ENCODE measurements around the gene TTC6.

The TTC6 gene

GRCh38 chr14:37598747-37599506 lies 3.5 kb downstream of the TTC6 start:
- TF ChIP-seq ZNF274 (IDR thresholded peaks at IDR 0.05; ENCODE audit: low read depth, low read length) = no peak
- H3K4me3 ChIP-seq (ENCODE audit: low read length) = no peak overlapping the region

GRCh38 chr14:37599507-37600368 lies 4.3 kb downstream of the TTC6 start:
- H3K4me3 ChIP-seq (ENCODE audit: low read length) = no peak overlapping the region

GRCh38 chr14:37600880-37601741 lies 5.7 kb downstream of the TTC6 start:
- TF ChIP-seq ZNF274 (IDR thresholded peaks at IDR 0.05; ENCODE audit: low read depth, low read length) = no peak
- no peak overlapping the region for H3K4me3 ChIP-seq (ENCODE audit: low read length)

More at GRCh38 chr14:37599507-37600368, 4.3 kb downstream of the TTC6 start:
- TF ChIP-seq ZNF274 (IDR thresholded peaks at IDR 0.05; ENCODE audit: low read depth, low read length) = no peak

GRCh38 chr14:37601865-37602264 lies 6.4 kb downstream of the TTC6 start:
- TF ChIP-seq ZNF274 (IDR thresholded peaks at IDR 0.05; ENCODE audit: low read depth, low read length) = no peak
- H3K4me3 ChIP-seq (ENCODE audit: low read length) = no peak overlapping the region

- H3K4me3 ChIP-seq (ENCODE audit: low read length) = no peak overlapping the region
- TF ChIP-seq ZNF274 (IDR thresholded peaks at IDR 0.05; ENCODE audit: low read depth, low read length) = no peak
Observed at GRCh38 chr14:37602605-37603453, 7.4 kb downstream of the TTC6 start.

- H3K4me3 ChIP-seq (ENCODE audit: low read length) = no peak overlapping the region
- no peak for TF ChIP-seq ZNF274 (IDR thresholded peaks at IDR 0.05; ENCODE audit: low read depth, low read length)
Observed at GRCh38 chr14:37603688-37604251, 8.3 kb downstream of the TTC6 start.

- no peak for TF ChIP-seq ZNF274 (IDR thresholded peaks at IDR 0.05; ENCODE audit: low read depth, low read length)
- no peak overlapping the region for H3K4me3 ChIP-seq (ENCODE audit: low read length)
Observed at GRCh38 chr14:37606678-37607077, 11.2 kb downstream of the TTC6 start.

- no peak for TF ChIP-seq ZNF274 (IDR thresholded peaks at IDR 0.05; ENCODE audit: low read depth, low read length)
- no peak overlapping the region for H3K4me3 ChIP-seq (ENCODE audit: low read length)
Observed at GRCh38 chr14:37608649-37609048, 13.2 kb downstream of the TTC6 start.

GRCh38 chr14:37610945-37611523 lies 15.6 kb downstream of the TTC6 start:
- TF ChIP-seq ZNF274 (IDR thresholded peaks at IDR 0.05; ENCODE audit: low read depth, low read length) = no peak
- no peak overlapping the region for H3K4me3 ChIP-seq (ENCODE audit: low read length)

- no peak overlapping the region for H3K4me3 ChIP-seq (ENCODE audit: low read length)
- TF ChIP-seq ZNF274 (IDR thresholded peaks at IDR 0.05; ENCODE audit: low read depth, low read length) = no peak
Observed at GRCh38 chr14:37615582-37616289, 20.3 kb downstream of the TTC6 start.

- no peak for TF ChIP-seq ZNF274 (IDR thresholded peaks at IDR 0.05; ENCODE audit: low read depth, low read length)
- no peak overlapping the region for H3K4me3 ChIP-seq (ENCODE audit: low read length)
Observed at GRCh38 chr14:37616853-37617252, 21.4 kb downstream of the TTC6 start.

GRCh38 chr14:37617864-37618365 lies 22.5 kb downstream of the TTC6 start:
- no peak overlapping the region for H3K4me3 ChIP-seq (ENCODE audit: low read length)
- no peak for TF ChIP-seq ZNF274 (IDR thresholded peaks at IDR 0.05; ENCODE audit: low read depth, low read length)
